ENCODE results near the gene DIS3L2. TPM values are rescaled to one million over a fixed set of nuclear protein-coding genes. Genes with fewer than 3 reads are reported as not detected.

Gene DIS3L2
- total and polyA plus RNA-seq, 2 experiments from 2014 or later = 35.5 to 50.1 TPM

DNA sequence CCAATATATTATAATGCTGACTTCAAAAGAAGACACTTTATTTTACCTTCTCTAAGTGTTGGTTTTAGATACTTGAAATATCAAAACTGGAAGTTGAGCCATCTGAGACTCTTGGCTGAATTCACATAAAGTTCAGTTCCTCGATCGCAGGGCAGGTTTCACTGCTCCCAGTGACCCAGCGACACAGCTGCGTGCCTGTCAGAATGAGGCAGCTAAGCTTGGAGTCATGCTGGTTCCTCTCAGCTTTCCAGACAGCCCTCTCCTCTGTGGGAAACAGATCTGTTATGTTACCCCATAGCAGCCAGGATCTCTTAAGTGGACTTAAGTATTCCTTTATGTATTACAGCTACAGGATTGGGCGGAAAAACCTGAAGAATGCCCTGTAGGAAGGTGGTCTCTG lies 274.2 kb downstream of the DIS3L2 start:
- Histone ChIP-seq H3K36me3 (no peaks in the 10 kb centered on the region), H3K27me3 (no peaks in the 10 kb centered on the region), H3K4me3 (no peak overlapping the region), H3K4me1 (ENCODE audit: low read depth) (no peaks in the 10 kb centered on the region), H3K27ac (no peak overlapping the region), H3K9me3 (ENCODE audit: low read depth) (no peaks in the 10 kb centered on the region)
- no peak for TF ChIP-seq CTCF (IDR thresholded peaks at IDR 0.05; ENCODE audit: low read depth, low read length)
- DNase-seq (ENCODE audit: low read depth in 1 of 2, low spot score in 1 of 2) = peak in 1 of 2 donors; percentile 23

DNA sequence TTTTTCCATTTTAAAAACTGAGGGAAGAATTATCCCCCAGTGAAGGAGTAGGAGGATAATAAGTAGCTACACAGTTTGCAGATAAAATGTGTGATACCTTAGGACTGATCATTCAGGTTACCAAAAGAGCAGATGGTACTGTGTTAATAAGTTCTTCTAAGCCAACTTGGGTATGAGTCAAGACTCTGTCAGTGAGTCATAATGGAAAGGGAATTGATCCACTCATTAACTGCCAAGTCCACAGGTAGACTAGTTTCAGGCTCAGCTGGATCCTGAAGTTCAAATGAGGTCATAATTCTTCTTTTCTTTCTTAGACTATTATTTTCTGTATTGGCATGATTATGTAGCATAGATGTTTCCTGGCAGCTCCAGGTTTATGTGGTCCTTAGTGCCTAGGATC lies 274.7 kb downstream of the DIS3L2 start:
- H3K27me3 ChIP-seq = no peaks in the 10 kb centered on the region
- DNase-seq (ENCODE audit: low read depth in 1 of 2, low spot score in 1 of 2) = no peak
- no peaks in the 10 kb centered on the region for H3K9me3 ChIP-seq (ENCODE audit: low read depth)
- no peaks in the 10 kb centered on the region for H3K4me1 ChIP-seq (ENCODE audit: low read depth)
- H3K4me3 ChIP-seq = no peak overlapping the region
- TF ChIP-seq CTCF (IDR thresholded peaks at IDR 0.05; ENCODE audit: low read depth, low read length) = no peak
- no peaks in the 10 kb centered on the region for H3K36me3 ChIP-seq
- no peak overlapping the region for H3K27ac ChIP-seq

- H3K9me3 ChIP-seq (ENCODE audit: low read depth) = no peaks in the 10 kb centered on the region
- no peak for DNase-seq (ENCODE audit: low read depth in 1 of 2, low spot score in 1 of 2)
- no peak for TF ChIP-seq CTCF (IDR thresholded peaks at IDR 0.05; ENCODE audit: low read depth, low read length)
- no peak overlapping the region for H3K27ac ChIP-seq
- no peaks in the 10 kb centered on the region for H3K4me1 ChIP-seq (ENCODE audit: low read depth)
- H3K27me3 ChIP-seq = no peaks in the 10 kb centered on the region
- no peak overlapping the region for H3K4me3 ChIP-seq
- no peaks in the 10 kb centered on the region for H3K36me3 ChIP-seq
Measured at GRCh38 chr2:232237464-232237863, 276.0 kb downstream of the DIS3L2 start.

GRCh38 chr2:232238108-232238507 lies 276.6 kb downstream of the DIS3L2 start:
- Histone ChIP-seq H3K27me3 (no peaks in the 10 kb centered on the region), H3K27ac (no peak overlapping the region), H3K9me3 (ENCODE audit: low read depth) (no peaks in the 10 kb centered on the region), H3K36me3 (no peaks in the 10 kb centered on the region), H3K4me3 (no peak overlapping the region), H3K4me1 (ENCODE audit: low read depth) (no peaks in the 10 kb centered on the region)
- no peak for TF ChIP-seq CTCF (IDR thresholded peaks at IDR 0.05; ENCODE audit: low read depth, low read length)
- DNase-seq (ENCODE audit: low read depth in 1 of 2, low spot score in 1 of 2) = peak in 1 of 2 donors; percentile 32

DNA sequence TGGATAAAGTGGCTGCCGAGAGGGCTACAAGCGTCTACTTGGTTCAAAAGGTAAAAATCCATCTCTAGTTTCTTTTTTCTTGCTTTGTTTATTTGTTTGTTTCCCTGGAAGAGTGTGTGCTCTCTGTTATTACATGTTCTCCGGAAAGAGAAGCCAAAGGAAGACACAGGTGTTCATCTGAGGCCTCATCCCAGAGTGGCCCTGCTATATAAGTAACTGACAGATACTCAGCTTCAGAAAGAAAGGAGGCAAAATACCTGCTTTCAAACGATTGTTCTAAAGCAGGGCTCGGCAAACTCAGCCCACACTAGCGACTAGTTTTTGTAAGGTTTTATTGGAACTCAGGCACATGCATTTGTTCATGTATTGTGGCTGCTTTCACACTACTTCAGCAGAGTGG lies 277.1 kb downstream of the DIS3L2 start:
- Histone ChIP-seq H3K4me1 (ENCODE audit: low read depth) (no peaks in the 10 kb centered on the region), H3K27ac (no peak overlapping the region), H3K4me3 (no peak overlapping the region), H3K9me3 (ENCODE audit: low read depth) (no peaks in the 10 kb centered on the region), H3K36me3 (no peaks in the 10 kb centered on the region), H3K27me3 (no peaks in the 10 kb centered on the region)
- no peak for DNase-seq (ENCODE audit: low read depth in 1 of 2, low spot score in 1 of 2)
- no peak for TF ChIP-seq CTCF (IDR thresholded peaks at IDR 0.05; ENCODE audit: low read depth, low read length)

Data from cardiac muscle cell (in vitro differentiated cells and primary cell).